ENCODE results near the gene MXI1.

GRCh38 chr10:110162741-110163145 lies 44.7 kb upstream of the MXI1 start:
- TF ChIP-seq CTCF (IDR thresholded peaks at IDR 0.05): no peak
- TF ChIP-seq POLR2A (IDR thresholded peaks at IDR 0.05): no peak
